GM21526 (cell line): ENCODE data around the gene TWIST2.

Experiments used
- ATAC-seq: cut with Tn5 transposase; IDR thresholded peaks from one replicate; pipeline ENCODE4 v1.9.1; 2021; ENCODE audit warnings: moderate library complexity; ENCODE audit not compliant: unreplicated experiment, low FRiP score

TWIST2 gene

DNA sequence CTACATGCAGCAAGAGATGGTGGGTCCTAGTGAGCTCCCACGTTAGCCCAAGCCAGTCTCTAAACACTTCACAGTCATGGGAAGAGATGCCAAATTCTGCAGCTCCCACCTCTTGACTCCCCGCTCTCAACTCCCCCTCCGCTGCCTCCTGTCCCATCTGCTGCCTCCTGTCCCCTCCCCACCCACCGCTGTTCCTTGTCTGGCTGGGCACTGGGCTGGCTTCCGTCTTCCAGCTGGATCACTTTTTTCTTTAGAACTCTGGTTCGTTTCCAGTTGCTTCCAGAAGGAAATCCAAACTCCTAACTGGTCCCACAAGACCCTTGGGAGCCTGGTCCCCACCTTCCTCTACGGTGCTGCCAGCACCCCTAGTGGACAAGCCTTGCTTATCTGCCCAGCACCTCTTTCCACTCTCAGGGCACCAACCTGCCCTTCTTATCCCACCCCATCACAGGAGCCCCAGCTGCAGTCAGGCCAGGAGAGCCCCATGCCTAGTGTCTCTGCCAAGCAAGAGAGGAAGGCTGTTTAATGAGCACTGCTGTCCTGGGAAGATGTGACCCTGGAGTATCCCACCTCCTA, 12.1 kb upstream of the TWIST2 start:
- ATAC-seq: no peak

DNA sequence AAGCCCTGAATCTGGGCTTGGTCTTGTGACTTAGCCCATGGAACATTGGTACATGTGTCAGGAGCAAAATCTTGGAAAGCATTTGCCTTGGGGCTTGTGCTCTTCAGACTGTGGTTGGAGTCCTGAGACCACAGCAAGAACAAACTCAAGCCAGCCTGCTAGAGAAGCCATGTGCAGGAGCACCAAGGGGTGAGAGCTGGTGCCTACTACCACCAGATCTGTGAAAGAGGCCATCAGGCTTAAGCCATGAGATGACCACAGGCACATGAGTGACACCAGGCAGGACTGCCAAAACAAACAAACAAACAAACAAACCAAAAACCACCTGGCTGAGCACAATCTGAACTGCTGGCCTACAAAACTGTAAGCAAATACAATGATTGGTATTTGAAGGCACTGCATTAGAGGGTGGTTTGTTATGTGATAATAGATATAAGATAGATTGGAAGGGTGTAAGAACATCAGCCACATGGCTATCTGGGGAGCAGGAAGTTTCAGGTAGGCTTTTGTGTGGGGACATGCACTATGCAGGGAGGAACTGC, 9.0 kb upstream of the TWIST2 start:
- no peak for ATAC-seq

DNA sequence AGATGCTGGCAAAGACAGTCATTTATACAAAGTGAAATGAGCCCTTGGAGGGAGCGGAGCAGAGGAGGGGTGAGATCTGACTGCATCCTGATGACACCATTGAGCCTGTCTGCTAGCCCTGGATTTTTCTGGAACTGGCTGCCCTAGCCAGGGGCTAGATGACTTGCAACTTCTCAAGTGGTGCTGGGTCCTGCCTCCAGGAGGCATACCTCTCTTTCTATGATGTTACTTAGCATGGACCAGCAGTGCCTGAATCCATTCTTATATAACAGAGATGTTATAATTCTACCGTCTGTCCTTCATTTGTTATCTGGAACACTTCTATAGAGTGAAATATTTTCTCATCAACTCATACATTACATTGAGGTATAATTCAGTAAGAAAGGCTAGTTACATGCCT, 8.5 kb upstream of the TWIST2 start:
- ATAC-seq: no peak

DNA sequence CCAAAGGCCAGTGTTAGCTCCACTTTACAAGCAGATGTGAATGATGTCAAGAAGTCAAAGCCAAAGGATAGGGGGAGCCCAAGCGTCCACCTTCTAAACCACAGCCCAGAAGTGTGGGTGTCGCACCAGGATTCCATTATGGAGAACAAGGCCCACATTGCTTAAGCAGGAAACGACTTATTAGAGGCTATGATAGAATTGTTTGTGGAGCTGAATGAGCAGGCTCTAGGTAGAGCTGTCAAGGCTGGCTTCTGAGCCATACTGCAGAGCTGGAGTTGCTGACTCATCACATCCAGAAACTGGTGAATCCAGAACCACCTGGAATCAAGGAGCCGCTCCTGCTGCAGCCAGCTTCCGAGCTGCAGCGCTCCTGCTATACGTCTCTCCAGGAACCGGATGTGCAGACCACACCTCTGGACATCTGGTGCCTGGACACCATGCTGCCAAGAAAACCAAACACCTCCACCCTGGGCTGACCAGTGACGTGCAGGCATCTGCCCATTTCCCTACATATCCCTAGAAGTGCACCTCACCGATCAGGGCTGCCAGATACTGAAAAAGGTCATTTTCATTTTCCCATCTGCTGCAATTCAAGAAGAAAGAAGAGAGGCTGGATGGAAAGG, 6.2 kb upstream of the TWIST2 start:
- ATAC-seq: no peak

- no peak for ATAC-seq
Measured at GRCh38 chr2:238843476-238843875, 4.4 kb upstream of the TWIST2 start.

DNA sequence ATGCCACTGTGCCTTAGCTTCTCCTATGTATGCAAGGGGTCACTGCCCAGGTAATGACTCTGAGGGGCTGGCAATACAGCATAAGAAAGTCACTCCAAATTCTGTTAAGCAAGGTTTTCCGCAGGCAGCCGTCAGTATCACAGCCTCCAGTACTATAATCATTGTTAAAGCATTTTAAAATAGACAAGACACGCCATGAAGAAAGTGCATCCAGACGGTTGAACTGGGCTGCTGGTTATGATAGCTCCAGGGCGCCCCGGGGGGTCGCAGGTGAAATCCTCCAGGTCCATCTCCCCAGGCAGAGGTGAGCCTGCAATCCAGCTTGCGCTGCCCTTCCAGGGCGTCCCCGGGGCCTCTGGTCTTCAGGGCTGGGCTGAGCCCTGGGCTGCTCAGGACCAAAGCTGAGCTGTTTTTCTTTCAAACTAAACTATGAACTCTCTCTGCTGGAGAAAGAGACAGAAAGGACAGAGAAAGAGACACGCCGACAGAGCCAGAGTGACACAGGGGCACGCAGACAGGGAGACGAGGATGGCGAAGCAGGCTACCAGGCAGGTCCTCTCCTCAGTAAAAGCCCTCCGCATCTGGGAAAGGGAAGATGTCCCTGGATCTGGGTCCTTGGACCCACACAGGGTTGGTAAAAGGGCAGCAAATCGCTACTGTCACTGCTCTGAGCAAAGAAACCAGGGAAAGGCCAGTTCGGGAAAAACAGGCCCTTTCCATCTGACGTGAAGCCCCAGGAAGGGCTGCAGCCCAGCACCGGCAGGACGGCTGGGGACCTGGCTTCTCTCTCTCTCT, 2.1 kb upstream of the TWIST2 start:
- ATAC-seq: no peak

GRCh38 chr2:238846378-238846627, 1.6 kb upstream of the TWIST2 start:
- no peak for ATAC-seq

- no peak for ATAC-seq
Measured at GRCh38 chr2:238846628-238847418, 1.1 kb upstream of the TWIST2 start.

- no peak for ATAC-seq
Measured at GRCh38 chr2:238847419-238847801, 475 bp upstream of the TWIST2 start.

DNA sequence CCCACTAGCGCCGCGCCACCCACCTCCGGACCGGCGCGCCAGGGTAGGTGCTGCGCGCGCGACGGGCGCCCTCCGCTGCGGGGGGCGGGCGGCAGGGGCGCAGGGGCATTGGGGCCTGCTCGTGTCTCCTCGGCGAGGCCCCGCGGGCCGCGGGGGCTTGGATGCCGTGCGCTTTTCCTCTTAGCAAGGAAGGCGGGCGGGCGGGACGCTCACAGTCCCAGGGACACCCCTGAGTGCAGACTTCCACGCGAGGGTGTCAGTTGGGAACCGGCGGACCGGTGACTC, 748 bp downstream of the TWIST2 start:
- ATAC-seq: no peak

DNA sequence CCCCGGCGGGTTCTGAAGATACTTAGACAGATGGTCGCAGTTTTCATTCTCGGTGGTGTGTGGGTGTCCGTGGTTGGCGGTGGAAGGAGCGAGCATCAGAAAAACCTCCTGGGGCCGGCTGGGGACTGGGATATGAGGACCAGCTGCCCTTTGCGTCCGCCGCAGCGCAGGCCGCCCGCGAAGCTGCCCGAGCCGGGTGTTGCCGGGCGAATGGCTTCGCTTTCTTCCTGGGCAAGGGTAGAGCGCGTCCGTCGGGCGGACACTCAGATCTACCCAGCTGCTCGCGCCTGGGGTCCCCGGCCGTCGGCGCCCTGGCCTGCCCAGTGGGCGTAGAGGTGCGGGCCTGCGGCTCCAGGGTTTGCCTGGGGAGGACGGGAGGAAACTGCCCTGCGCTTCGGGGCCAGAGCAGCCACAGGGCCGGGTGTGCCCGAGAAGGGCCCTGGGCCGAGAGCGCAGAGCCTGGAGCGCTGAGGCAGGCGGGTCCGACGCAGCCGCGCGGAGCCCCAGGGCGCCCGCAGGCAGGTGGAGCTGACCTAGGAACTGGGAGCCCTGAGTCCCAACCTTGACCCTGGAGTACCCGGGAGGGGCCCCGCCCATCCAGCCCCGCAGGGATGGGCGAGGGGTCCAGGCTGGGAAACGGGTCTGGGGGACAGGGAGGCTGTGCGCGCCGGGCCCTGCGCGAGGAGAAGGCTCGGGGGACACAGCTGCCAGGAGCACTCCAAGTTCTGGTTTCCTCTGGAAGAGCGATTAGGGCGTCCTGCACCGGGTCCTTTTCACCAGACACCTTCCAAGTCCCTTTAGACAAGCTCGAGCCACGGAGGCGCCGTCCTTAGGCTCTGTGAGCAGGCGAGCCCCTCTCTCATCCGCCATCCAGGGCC, 1.3 kb downstream of the TWIST2 start:
- no peak for ATAC-seq

GRCh38 chr2:238850091-238850490, 2.2 kb downstream of the TWIST2 start:
- no peak for ATAC-seq

GRCh38 chr2:238851026-238851425, 3.1 kb downstream of the TWIST2 start:
- no peak for ATAC-seq

DNA sequence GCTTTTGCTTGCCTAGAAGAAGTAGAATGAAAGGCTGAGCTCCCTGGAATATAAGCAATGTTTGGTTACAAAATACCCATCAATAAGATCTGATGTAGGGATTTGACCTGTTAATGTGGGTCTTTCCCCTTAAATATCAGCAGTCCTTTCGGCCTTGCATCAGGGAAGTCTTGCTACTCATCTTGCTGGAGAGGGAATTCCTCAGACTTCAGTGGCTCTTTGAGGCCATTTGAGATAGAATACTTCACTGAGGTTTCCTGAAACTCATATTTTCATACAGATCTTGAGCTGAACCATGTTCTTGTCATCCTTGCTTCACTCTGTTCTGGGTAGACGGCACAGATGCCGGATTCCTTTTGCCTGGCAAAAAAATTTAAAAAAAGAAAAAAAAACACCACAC, 3.9 kb downstream of the TWIST2 start:
- ATAC-seq: no peak

GRCh38 chr2:238852206-238852869, 4.5 kb downstream of the TWIST2 start:
- ATAC-seq: no peak

GRCh38 chr2:238853218-238853617, 5.3 kb downstream of the TWIST2 start:
- ATAC-seq: no peak

- ATAC-seq: no peak
Measured at GRCh38 chr2:238853721-238854120, 5.8 kb downstream of the TWIST2 start.

DNA sequence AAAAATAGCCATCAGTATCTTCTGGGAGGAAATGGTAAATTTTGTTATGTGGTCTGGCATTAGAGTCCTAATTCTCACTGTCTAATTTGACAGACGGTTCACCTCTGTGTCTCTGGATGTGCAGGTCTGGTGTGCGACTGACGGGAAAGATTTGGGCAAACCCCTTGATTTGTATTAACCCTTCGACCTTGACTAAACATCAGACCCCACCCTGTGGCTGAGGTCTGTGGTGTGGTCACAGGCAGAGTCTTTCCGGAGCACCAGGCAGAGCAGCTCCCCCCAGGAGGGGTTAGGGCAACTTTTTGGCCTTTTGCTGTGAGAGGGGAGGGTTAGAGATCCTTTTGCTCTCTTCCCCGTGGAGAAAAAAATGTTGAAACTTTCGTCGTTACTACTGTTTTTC, 6.4 kb downstream of the TWIST2 start:
- no peak for ATAC-seq

DNA sequence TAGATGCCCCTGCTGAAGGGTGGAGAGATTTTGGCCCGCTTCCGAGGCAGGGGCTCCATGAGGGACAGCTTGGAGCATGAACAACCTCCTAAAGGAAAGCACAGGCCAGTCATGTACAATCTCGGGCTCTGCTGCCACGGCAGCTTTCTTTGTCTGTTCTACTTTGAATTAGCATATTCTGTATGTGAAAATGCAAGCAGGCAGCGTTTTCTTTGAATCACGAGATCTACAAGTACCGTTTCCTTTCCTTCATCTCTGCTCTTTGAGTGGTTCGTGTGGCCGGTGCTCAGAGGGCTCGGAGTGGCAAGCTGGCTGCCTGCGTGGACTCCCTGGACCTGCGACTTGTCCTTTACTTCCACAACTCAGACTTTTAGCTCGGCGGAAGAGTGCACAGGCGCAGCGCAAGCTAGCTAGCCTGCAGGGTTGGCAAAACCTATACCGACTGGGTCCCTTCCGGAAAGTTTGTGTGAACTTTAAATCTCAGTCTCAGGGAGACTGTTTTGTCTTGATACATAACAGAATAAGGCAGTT, 6.9 kb downstream of the TWIST2 start:
- ATAC-seq: no peak

- ATAC-seq: no peak
Measured at GRCh38 chr2:238855299-238855698, 7.4 kb downstream of the TWIST2 start.
